Hepatocyte (in vitro differentiated cells): ENCODE data around the gene GAS6.

ENCODE experiments used
- EZH2 ChIP-seq: fragments of 200-600 bp; sonication (generic); IDR thresholded peaks from 2 replicates; pipeline ENCODE4 v1.6.1; 2016; ENCODE audit warnings: antibody characterized with exemption, mild to moderate bottlenecking, borderline replicate concordance
- TF ChIP-seq, protein P1 (sequence below): fragments of 200-600 bp; sonication (generic); IDR thresholded peaks from 2 replicates; pipeline ENCODE4 v1.5.1; 2016; ENCODE audit warnings: antibody characterized with exemption, mild to moderate bottlenecking; ENCODE audit not compliant: poor library complexity

DNA sequence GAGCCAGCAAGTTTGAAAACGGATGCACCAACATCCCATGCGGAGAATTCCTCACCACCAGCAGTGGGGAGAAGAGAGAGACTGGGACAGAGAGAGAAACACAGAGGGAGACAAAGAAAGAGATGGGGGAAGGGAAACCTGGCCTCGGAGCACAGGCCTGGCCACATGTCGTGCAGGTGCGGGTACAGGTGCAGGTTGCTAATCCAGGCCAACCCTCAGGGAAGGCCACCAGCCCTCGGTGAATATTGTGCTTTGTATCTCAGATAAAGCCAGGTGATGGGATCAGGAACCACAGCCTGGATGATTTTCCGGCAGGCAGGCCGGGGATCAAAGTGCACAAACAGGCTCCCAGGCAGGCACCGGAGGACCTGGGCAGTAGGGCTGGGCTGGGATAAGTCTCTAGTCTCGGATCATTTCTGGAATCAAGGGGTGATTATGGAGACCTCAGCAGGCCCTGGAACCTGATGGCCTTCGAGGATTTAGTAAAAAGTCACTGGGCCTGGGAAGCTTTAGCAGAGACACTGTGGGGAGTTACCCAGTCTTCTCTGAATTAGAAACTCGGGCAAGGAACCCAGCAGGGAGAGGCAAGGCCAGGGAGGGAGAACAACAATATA is 3.7 kb downstream of the GAS6 start:
- TF ChIP-seq EZH2 = no peak
- TF ChIP-seq, protein P1, sequence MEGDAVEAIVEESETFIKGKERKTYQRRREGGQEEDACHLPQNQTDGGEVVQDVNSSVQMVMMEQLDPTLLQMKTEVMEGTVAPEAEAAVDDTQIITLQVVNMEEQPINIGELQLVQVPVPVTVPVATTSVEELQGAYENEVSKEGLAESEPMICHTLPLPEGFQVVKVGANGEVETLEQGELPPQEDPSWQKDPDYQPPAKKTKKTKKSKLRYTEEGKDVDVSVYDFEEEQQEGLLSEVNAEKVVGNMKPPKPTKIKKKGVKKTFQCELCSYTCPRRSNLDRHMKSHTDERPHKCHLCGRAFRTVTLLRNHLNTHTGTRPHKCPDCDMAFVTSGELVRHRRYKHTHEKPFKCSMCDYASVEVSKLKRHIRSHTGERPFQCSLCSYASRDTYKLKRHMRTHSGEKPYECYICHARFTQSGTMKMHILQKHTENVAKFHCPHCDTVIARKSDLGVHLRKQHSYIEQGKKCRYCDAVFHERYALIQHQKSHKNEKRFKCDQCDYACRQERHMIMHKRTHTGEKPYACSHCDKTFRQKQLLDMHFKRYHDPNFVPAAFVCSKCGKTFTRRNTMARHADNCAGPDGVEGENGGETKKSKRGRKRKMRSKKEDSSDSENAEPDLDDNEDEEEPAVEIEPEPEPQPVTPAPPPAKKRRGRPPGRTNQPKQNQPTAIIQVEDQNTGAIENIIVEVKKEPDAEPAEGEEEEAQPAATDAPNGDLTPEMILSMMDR = no peak
